Measurements from ENCODE around the gene SPAM1.

DNA sequence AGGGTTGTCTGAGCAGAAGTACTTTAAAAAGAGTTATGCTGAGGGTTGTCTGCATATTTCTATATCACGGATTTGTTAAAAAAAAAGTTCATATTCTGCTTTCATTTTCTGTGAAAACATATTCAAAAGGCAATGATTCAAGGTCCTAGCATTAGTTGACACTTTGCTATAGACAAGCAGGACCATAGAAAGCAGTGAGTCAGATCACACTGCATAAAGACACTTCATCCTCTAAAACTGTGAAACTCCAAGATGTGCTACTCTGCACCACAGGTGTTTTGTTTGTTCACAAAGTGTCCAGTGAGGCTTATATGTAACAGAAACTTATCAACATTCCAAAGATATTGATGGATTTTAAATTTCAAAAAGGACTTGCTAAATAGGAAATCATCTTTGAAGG is 47.0 kb downstream of the SPAM1 start:
- TF ChIP-seq, protein P1, sequence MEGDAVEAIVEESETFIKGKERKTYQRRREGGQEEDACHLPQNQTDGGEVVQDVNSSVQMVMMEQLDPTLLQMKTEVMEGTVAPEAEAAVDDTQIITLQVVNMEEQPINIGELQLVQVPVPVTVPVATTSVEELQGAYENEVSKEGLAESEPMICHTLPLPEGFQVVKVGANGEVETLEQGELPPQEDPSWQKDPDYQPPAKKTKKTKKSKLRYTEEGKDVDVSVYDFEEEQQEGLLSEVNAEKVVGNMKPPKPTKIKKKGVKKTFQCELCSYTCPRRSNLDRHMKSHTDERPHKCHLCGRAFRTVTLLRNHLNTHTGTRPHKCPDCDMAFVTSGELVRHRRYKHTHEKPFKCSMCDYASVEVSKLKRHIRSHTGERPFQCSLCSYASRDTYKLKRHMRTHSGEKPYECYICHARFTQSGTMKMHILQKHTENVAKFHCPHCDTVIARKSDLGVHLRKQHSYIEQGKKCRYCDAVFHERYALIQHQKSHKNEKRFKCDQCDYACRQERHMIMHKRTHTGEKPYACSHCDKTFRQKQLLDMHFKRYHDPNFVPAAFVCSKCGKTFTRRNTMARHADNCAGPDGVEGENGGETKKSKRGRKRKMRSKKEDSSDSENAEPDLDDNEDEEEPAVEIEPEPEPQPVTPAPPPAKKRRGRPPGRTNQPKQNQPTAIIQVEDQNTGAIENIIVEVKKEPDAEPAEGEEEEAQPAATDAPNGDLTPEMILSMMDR (IDR thresholded peaks at IDR 0.05): no peak
- no peak for TF ChIP-seq POLR2A (IDR thresholded peaks at IDR 0.05)

Data from gastroesophageal sphincter (tissue), 3 donors.